ENCODE data around the gene CPNE2.

DNA sequence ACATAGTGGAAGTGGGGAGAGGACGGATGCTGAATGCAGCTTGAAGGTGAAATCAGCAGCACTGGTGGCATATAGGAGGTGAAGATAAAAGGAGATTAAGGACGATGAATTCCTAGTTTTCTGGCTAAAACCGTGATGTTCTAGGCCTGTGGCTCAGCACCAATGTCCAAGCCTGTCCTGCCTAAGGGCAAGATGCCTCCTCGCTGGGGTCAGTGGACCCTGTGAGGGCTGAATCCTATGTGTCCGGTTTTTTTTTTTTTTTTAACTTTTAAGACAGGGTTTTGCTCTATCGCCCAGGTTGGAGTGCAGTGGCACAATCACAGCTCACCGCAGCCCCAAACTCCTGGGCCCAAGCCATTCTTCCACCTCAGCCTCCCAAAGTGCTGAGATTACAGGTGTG lies 12.8 kb downstream of the CPNE2 start:
- no peak for TF ChIP-seq POLR2A (IDR thresholded peaks at IDR 0.05)
- TF ChIP-seq, protein P1, sequence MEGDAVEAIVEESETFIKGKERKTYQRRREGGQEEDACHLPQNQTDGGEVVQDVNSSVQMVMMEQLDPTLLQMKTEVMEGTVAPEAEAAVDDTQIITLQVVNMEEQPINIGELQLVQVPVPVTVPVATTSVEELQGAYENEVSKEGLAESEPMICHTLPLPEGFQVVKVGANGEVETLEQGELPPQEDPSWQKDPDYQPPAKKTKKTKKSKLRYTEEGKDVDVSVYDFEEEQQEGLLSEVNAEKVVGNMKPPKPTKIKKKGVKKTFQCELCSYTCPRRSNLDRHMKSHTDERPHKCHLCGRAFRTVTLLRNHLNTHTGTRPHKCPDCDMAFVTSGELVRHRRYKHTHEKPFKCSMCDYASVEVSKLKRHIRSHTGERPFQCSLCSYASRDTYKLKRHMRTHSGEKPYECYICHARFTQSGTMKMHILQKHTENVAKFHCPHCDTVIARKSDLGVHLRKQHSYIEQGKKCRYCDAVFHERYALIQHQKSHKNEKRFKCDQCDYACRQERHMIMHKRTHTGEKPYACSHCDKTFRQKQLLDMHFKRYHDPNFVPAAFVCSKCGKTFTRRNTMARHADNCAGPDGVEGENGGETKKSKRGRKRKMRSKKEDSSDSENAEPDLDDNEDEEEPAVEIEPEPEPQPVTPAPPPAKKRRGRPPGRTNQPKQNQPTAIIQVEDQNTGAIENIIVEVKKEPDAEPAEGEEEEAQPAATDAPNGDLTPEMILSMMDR (IDR thresholded peaks at IDR 0.05), result no peak

Data from lower leg skin (tissue), 3 donors.